ENCODE data around the gene IGIP.

The IGIP gene

GRCh38 chr5:140111859-140112551 lies 13.7 kb upstream of the IGIP start:
- no peak for DNase-seq

GRCh38 chr5:140112685-140113179 lies 13.0 kb upstream of the IGIP start:
- DNase-seq: no peak

GRCh38 chr5:140113180-140113698 lies 12.5 kb upstream of the IGIP start:
- no peak for DNase-seq

GRCh38 chr5:140113699-140114263 lies 12.0 kb upstream of the IGIP start, which contains the start of gene PURA:
PURA (plus strand) TSS chr5:140114109; CDS start chr5:140114182, 73 bp downstream.
- peak; percentile 97 for DNase-seq

GRCh38 chr5:140114341-140115185 lies 11.2 kb upstream of the IGIP start:
- DNase-seq: peak; percentile 58

- no peak for DNase-seq
Measured at GRCh38 chr5:140115186-140115500, 10.6 kb upstream of the IGIP start.

GRCh38 chr5:140116716-140117115 lies 9.0 kb upstream of the IGIP start:
- DNase-seq: no peak

- no peak for DNase-seq
Measured at GRCh38 chr5:140117523-140117922, 8.2 kb upstream of the IGIP start.

GRCh38 chr5:140118302-140118936 lies 7.3 kb upstream of the IGIP start:
- DNase-seq: no peak

- no peak for DNase-seq
Measured at GRCh38 chr5:140126315-140127012, 727 bp downstream of the IGIP start.

- DNase-seq: no peak
Measured at GRCh38 chr5:140128376-140128775, 2.6 kb downstream of the IGIP start.

- no peak for DNase-seq
Measured at GRCh38 chr5:140130949-140131733, 5.4 kb downstream of the IGIP start.

GRCh38 chr5:140131967-140132409 lies 6.3 kb downstream of the IGIP start:
- DNase-seq: no peak

- DNase-seq: no peak
Measured at GRCh38 chr5:140133514-140134167, 7.9 kb downstream of the IGIP start.

GRCh38 chr5:140134277-140134935 lies 8.7 kb downstream of the IGIP start:
- no peak for DNase-seq

- no peak for DNase-seq
Measured at GRCh38 chr5:140135127-140135526, 9.4 kb downstream of the IGIP start.

GRCh38 chr5:140136624-140137023 lies 10.9 kb downstream of the IGIP start:
- DNase-seq: no peak

GRCh38 chr5:140140435-140140834 lies 14.7 kb downstream of the IGIP start:
- DNase-seq: no peak

GRCh38 chr5:140141241-140141640 lies 15.5 kb downstream of the IGIP start:
- no peak for DNase-seq

- no peak for DNase-seq
Measured at GRCh38 chr5:140142246-140142645, 16.5 kb downstream of the IGIP start.
